ENCODE results near the gene C1orf146. TPM values are rescaled to one million over a fixed set of nuclear protein-coding genes. Genes with fewer than 3 reads are reported as not detected.
"Not testable (repeated sequence)": the region's sequence is repeated elsewhere in the genome, so short reads cannot be mapped to it uniquely, and the experiment has no call there.

C1orf146 gene
- total RNA-seq, 1 donor from 2014 or later, result not detected

- TF ChIP-seq CTCF (IDR thresholded peaks at IDR 0.05), result no peak
- Histone ChIP-seq H3K4me3 (no peak overlapping the region), H3K9me3 (no peaks in the 10 kb centered on the region), H3K27me3 (no peaks in the 10 kb centered on the region), H3K4me1 (no peaks in the 10 kb centered on the region), H3K27ac (no peak overlapping the region), H3K36me3 (peaks cover 2 to 24% of the 10 kb centered on the region in 2 donors)
- intact Hi-C loops (cut with DNase I), result no loop called here
- DNase-seq (ENCODE audit: low spot score in 2 of 2), result no peak
Observed at GRCh38 chr1:92273039-92273438, 55.3 kb downstream of the C1orf146 start.

DNA sequence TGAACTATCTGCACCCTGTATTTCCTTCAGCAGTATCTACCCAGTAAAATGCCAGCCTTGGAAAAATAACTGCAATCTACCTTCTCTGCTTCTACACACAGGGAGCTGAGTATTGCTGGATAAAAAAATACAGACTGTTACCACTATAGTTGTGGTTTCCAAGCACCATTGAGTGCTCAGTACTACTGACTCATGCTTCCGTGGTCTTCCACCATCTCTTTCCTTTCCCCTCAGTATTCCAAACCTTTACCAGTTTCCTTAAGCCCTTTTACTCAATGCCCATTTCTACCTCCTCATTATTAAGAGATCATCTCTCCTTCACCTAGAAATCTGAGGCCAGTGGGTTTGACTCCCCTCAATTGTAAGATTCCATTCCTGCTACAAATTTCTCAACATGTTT is 57.2 kb downstream of the C1orf146 start:
- no peak overlapping the region for H3K27ac ChIP-seq
- intact Hi-C loops (cut with DNase I), result no loop called here
- H3K36me3 ChIP-seq, result peaks cover 0 to 28% of the 10 kb centered on the region in 2 donors

DNA sequence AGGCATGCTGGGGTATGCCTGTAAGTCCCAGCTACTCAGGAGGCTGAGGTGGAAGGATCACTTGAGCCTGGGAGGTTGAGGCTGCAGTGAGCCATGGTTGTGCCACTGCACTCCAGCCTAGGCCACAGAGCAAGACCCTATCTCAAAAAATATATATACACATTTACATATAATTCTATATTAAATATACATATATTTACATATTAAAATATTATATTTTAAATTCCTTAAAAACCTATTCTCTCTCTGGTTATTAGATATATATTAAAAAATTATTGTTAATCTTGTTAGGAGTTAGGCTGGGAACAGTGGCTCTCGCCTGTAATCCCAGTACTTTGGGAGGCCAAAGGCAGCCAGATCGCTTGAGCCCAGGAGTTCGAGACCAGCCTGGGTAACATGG is 58.4 kb downstream of the C1orf146 start:
- H3K36me3 ChIP-seq, result peaks cover 0 to 29% of the 10 kb centered on the region in 2 donors
- no peaks in the 10 kb centered on the region for H3K4me1 ChIP-seq
- DNase-seq (ENCODE audit: low spot score in 2 of 2), result no peak

More for the DNA sequence above, 57.2 kb downstream of the C1orf146 start:
- H3K27me3 ChIP-seq, result no peaks in the 10 kb centered on the region
- H3K4me3 ChIP-seq, result no peak overlapping the region
- no peak for TF ChIP-seq CTCF (IDR thresholded peaks at IDR 0.05)
- H3K4me1 ChIP-seq, result no peaks in the 10 kb centered on the region
- H3K9me3 ChIP-seq, result no peaks in the 10 kb centered on the region
- no peak for DNase-seq (ENCODE audit: low spot score in 2 of 2)

GRCh38 chr1:92277105-92277723 is 59.5 kb downstream of the C1orf146 start:
- no peak for DNase-seq (ENCODE audit: low spot score in 2 of 2)
- H3K27me3 ChIP-seq, result no peaks in the 10 kb centered on the region
- no peak for TF ChIP-seq CTCF (IDR thresholded peaks at IDR 0.05)
- H3K9me3 ChIP-seq, result no peaks in the 10 kb centered on the region
- no peak overlapping the region for H3K4me3 ChIP-seq
- intact Hi-C loops (cut with DNase I), result no loop called here
- no peak overlapping the region for H3K27ac ChIP-seq
- no peaks in the 10 kb centered on the region for H3K4me1 ChIP-seq
- peaks cover 0 to 29% of the 10 kb centered on the region in 2 donors for H3K36me3 ChIP-seq

More for the DNA sequence above, 58.4 kb downstream of the C1orf146 start:
- Histone ChIP-seq H3K4me3 (no peak overlapping the region), H3K27me3 (no peaks in the 10 kb centered on the region), H3K9me3 (no peaks in the 10 kb centered on the region), H3K27ac (no peak overlapping the region)
- intact Hi-C loops (cut with DNase I), result no loop called here
- TF ChIP-seq CTCF (IDR thresholded peaks at IDR 0.05), result no peak

- H3K27ac ChIP-seq; H3K9me3 ChIP-seq; H3K4me1 ChIP-seq; H3K4me3 ChIP-seq; H3K27me3 ChIP-seq; intact Hi-C loops (cut with DNase I); DNase-seq (ENCODE audit: low spot score in 2 of 2): not testable (repeated sequence)
- H3K36me3 ChIP-seq, result peaks cover 0 to 29% of the 10 kb centered on the region in 2 donors
Observed at GRCh38 chr1:92279781-92280180, 62.1 kb downstream of the C1orf146 start.

DNA sequence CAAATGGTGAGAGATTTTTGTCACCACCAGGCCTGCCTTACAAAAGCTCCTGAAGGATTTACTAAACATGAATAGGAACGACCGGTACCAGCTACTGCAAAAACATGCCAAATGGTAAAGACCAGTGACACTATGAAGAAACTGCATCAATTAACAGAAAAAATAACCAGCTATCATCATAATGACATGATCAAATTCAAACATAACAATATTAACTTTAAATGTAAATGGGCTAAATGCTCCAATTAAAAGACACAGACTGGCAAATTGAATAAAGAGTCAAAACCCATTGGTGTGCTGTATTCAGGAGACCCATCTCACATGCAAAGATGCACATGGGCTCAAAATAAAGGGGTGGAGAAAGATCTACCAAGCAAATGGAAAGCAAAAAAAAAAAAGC is 63.7 kb downstream of the C1orf146 start:
- H3K27ac ChIP-seq; H3K27me3 ChIP-seq; intact Hi-C loops (cut with DNase I); DNase-seq (ENCODE audit: low spot score in 2 of 2); H3K4me1 ChIP-seq; H3K9me3 ChIP-seq; H3K4me3 ChIP-seq: not testable (repeated sequence)
- peaks cover 5 to 26% of the 10 kb centered on the region in 2 donors for H3K36me3 ChIP-seq
